Measurements from ENCODE around the gene HNRNPL.

DNA sequence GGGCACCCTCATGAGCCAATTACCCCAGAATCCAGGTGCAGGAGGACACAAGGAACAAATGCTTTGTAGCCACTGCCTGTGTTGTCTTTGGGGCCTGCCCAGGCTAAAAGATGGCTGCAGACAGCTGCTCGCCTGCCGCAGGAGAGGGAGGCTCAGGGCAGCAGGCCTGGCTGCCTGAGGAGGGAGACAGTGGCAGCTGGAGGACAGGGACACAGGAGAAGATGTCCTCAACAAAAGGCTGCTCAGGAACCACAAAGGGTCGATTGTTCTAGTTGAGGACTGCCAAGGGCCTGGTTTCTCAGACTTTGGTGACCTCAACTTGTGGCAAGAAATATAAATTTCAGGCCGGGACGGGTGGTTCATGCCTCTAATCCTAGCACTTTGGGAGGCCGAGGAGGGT lies 42.0 kb upstream of the HNRNPL start:
- TF ChIP-seq, protein P1, sequence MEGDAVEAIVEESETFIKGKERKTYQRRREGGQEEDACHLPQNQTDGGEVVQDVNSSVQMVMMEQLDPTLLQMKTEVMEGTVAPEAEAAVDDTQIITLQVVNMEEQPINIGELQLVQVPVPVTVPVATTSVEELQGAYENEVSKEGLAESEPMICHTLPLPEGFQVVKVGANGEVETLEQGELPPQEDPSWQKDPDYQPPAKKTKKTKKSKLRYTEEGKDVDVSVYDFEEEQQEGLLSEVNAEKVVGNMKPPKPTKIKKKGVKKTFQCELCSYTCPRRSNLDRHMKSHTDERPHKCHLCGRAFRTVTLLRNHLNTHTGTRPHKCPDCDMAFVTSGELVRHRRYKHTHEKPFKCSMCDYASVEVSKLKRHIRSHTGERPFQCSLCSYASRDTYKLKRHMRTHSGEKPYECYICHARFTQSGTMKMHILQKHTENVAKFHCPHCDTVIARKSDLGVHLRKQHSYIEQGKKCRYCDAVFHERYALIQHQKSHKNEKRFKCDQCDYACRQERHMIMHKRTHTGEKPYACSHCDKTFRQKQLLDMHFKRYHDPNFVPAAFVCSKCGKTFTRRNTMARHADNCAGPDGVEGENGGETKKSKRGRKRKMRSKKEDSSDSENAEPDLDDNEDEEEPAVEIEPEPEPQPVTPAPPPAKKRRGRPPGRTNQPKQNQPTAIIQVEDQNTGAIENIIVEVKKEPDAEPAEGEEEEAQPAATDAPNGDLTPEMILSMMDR (conservative IDR thresholded peaks at IDR 0.05; ENCODE audit: low read length), result no peak
- no peak for TF ChIP-seq EZH2phosphoT487 (IDR thresholded peaks at IDR 0.05; ENCODE audit: borderline replicate concordance)

Data from Loucy (cell line).